HG02571 (cell line): ENCODE measurements around the gene AFF3.

Experiments used
- ATAC-seq: cut with Tn5 transposase; IDR thresholded peaks from one replicate; pipeline ENCODE4 v1.9.1; 2021; ENCODE audit warnings: mild to moderate bottlenecking, moderate library complexity; ENCODE audit not compliant: unreplicated experiment

AFF3 gene

DNA sequence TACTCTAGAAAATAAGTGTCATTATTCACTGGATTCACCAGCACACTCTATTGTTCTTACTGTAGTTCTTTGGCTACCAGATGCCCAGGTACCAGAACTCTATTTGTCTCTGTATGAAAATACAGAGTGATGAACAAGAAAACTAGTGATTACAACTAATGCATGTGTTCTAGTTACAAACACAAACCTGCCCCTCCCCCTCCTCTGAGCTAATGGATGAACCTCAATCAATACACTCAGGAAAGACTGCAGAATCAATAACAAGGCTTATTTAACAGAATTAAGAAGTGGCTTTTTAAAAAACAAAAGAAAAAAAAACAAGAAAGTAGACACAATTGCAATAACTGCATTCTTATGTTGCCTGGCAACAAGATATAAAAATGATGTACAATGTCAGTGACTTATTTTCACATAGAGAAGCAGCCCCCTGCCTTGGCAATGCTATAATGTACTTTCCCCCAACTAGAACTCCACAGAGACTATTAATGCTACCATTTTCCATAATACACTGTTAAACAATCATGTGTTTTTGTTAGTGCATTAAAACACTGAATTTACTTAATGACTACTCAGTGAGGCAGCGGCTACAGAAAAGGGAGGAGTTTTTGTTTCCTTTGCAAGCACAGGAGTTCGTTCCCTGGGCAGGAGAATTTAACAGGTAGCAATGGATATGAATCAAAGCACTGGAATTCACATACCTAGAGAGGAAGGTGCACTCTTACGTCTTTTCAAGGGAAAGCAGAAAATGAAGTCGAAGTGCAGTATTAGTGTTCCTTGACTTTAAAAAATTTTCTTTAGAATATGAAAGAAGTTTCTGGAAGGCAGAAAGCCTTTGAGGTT, 333.8 kb downstream of the AFF3 start:
- no peak for ATAC-seq

DNA sequence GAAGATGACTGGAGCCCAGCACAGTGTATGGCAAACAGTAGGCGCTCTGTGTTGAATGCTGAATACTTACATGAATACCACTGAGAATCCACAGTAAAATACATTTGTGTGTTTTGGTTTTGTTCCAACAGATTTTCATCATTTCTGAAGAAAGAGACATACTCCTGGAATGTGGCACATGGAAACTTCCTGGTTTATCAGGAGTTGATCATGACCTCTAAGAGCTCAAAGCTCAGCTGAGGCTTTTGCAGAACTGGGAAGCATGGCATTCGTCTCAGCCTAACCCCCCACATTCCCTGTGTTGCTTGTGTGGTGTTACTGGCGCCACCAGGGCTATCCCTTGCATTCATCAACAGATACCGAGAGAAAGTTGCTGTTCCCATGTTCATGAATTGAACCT, 335.6 kb downstream of the AFF3 start:
- ATAC-seq, result no peak

DNA sequence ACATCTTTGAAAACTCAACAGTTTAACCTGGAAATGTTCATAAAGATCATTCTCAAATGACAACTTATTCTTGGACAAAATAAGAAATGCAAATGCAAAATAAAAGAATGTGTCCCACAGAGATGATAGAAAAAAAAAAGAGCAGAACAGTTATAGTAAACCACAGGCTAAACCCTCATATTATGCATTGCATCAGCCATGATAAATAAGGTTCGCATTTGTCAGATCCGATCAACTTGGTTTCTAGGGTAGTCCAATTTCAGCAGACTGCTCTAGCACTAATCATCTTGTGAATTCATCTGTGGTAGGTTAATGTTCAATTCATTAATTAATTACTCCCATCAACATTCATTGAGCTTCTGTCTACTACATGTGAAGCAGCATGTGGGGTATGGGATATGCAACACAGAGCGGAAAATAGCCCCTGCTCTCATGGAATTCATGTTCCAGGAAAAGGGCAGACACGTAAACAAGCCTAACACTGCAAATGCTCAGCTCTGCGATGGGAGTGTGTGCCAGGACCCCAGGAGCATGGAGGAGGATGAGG, 336.4 kb downstream of the AFF3 start:
- ATAC-seq, result no peak

DNA sequence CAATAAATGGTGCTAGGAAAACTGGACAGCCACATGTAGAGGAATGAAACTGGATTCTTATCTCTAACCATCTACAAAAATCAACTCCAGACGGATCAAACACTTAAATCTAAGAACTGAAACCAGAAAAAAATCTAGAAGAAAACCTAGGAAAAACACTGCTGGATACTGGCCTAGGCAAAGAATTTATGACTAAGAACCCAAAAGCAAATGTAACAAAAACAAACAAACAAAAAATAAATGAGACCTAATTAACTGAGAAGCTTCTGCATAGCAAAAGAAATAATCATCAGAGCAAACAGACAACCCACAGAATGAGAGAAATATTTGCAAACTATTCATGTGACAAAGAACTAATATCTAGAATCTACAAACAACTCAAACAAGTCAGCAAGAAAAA, 338.5 kb downstream of the AFF3 start:
- ATAC-seq, result no peak

DNA sequence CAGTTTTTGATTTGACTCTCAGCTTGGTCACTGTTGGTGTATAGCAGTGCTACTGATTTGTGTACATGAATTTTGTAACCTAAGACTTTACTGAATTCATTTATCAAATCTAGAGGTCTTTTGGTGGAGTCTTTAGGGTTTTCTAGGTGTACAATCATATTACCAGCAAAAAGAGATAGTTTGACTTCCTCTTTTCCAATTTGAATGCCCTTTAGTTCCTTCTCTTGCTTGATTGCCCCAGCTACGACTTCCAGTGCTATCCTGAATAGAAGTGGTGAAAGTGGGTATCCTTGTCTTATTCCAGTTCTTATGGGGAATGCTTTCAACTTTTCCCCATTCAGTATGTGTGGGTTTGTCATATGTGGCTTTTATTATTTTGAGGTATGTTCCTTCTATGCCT, 339.7 kb downstream of the AFF3 start:
- no peak for ATAC-seq

DNA sequence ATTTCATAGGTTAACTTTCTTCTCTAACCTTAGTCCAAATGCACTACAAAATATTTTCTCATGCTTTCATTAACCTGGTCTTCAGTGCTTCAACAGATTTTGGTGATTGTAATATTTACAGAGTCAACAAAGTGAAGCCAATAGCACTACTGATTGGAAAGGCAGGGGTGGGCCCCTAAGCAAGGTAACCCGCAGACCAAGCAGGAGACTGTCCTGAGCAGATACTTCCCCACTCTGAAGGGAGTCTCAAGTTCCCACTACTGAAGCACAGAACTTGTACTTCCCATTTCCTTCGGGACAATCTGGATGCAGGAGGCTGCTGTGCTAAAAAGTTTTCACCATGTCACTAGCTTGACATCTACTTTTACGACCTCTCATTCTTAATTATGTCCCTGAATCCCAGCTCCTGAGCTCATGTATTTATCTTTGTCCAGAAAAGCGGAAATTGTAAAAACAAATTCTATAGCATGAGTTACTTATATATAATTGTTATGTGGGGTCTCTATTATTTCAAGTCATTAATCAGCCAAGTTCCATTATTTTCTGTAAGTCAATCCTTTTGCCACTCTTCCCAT, 341.0 kb downstream of the AFF3 start:
- ATAC-seq, result no peak

DNA sequence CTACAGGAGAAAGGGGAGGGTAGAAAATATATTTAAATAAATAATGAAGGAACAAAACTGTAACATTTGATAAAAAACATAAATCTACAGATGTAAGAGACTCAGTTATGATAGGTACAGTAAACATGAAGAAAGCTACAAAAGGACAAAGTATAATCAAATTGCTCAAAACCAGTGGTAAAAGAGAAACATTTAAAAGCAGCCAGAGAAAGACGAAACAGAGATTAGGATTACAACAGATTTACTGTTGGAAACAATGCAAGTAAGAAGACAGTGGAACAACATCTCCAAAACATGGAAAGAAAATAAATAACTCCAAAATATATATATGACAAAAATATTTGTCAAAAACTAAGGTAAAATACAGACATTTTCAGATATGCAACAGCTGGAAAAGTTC, 344.9 kb downstream of the AFF3 start:
- ATAC-seq, result no peak

DNA sequence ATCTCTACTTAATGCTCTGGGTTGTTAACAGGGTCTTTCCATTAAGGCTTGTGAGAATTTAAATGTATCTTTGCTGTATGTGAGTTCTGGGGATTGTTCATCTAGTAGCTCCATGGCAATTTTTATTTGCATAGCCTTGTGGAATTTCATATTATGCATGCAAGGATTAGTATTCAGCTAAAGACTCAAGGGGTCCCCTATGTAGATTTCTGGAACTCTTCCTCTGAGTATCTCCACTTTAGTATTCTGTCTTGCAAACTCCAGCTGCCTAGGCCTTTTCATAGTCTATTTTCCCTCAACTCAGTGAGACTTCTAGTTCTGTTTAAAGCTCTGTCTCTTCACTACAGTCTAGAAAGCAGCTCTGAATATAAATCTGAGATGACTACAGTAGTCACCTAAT, 348.0 kb downstream of the AFF3 start:
- no peak for ATAC-seq

DNA sequence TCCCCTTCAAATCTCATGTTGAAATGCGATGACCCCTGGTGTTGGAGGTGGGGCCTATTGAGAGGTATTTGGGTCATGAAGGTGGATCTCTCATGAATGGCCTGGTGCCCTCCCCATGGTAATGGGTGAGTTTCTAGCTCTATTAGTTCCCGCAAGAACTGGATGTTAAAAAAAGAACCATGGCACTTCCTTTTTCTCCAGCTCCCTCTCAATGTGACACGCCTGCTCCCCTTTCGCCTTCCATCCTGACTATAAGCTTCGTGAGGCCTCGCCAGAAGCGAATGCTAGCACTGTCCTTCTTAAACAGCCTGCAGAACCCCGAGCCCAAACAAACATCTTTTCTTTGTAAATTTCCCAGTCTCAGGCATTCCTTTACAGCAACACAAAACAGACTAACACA, 349.4 kb downstream of the AFF3 start:
- ATAC-seq, result no peak

DNA sequence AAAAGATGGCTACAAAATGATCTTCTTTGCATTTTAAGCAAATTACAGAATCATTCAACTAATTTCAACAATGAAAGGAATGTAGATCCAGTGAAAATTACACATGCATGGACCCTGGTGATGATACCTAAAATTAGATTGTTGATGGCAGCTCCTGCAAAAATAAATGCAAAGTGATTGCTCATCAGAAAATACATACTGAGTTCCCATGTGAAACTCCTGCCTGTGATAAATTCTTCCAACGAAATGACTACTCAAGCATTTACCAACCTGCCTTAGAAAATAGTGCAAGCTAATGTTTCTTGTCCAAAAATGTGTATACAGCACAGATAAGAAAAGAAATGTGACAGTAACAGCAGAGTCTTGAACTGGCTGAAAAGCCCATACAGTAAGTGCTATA, 352.5 kb downstream of the AFF3 start:
- ATAC-seq, result no peak

DNA sequence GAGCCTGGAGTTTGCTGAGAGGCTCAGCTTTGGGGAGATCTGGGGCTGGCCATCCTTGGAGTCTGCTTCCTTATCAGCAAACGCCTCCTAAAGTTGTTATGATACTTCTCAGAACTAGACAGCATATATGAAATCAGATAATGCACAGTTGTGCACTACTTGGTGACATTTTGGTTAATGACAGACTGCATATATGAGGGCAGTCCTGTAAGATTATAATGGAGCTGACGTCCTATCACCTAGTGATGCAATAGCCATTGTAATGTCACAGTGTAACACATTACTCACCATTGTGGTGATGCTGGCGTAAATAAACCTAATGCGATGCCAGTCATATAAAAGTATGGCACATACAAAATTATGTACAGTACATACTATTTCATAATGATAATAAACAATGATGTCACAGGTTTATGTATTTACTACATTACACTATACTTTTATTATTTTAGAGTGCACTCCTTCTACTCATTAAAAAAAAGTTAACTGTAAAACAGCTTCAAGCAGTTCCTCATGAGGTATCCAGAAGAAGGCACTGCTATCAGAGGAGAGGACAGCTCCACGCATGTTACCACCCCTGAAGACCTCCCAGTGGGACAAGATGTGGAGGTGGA, 354.5 kb downstream of the AFF3 start:
- no peak for ATAC-seq

DNA sequence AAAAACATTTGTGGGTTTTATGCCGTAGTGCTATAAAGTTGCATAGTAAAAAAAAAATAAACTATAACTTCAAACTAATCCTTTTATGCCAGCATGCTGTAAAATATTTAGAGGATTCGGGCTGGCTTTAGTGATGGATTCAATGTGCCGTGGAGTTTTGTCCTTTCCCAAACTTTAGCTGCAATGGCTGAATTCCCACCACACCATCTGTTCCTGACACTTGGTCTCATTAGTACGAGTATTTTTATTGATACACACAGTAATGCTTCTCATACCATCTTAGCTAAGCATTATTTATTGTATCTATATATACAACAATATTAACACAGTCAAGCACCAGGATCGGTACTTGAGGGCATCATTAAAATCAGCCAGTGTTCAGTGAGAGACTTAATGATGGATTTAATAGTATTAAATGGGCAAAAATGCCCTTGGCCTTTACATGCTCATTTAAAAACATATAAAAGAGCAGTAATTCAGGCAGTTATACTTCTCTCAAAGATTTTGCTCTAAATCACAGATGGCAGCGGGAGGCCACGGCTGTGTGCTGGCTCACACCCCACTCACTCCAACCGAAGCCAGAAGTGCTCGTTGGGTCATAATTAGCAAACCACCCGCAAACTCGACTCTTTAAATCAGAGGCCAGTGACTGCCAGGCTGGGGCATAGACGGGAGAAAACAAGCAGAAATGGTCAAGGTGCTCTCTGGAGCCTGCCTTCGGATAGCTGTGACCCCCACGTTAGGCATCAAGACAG, 355.6 kb downstream of the AFF3 start:
- no peak for ATAC-seq

DNA sequence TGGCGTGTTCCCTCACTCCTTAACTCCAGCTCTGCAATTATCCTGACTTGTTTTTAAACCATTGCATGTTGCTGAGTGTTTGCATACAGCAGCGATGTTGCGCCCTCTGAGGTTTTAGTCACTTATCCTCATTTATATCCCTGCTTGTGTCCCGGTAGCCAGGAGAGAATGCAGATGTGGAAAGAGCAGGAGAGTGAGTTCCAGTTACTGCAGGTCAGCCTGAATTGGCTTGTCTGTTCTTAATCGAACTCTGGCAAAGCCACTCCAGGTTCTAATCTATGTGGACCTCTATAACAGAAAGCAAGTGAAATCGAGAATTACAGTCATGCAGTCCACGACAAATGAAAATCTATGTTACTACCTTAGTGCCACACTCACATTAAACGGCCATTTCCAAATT, 357.4 kb downstream of the AFF3 start:
- no peak for ATAC-seq

DNA sequence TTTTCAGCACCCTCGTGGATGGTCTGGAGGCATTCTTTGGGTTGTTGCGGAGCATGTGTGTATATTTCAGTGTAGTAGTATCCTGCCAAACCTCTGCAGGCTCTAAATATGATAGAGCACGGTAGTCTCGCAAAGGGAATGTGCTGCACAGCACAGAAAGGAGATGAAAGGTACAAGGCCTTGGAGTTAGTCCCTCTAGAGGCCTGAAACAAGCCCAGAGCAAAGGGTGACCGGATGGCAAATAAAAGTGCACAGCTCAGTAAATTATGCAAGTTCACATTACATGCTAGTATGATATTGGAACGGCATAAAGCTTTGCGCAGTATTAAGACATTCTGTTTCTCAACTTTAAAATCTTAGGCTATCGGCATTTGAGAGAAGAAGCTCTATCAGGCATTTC, 358.1 kb downstream of the AFF3 start:
- no peak for ATAC-seq

DNA sequence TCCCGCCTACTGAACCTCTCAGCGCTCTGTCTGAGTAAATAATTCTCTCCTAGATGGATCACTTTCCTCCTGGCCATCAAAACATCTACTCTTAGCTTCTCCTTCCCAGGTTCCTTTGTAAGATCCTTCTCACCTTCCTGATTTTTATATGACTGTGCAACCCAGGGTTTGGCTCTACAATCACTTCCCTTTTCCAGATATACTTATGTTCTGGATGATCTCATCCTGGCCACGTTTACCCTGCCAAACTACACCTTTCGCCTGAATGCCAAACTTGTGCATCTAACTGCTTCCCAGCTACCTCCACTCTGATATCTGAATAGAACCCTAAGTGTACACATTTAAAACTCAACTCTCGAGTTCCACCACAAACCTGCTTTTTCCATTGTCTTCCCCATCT, 362.1 kb downstream of the AFF3 start:
- no peak for ATAC-seq

DNA sequence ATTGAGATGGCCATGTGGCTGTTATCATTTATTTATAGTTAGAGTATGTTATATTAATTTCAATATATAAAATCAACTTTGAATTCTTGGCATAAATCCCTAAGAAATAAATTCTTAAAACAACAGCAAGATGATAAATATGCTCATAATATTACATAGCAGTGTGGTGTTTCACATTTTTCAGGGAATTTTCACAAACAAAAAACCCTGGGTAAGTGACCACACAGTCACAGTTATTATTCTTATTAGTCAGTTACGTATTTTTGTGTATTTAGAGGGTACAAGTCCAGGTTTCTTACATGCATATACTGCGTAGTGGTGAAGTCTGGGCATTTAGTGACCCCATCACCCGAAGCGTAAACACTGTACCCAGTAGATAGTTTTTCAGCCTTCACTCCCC, 363.1 kb downstream of the AFF3 start:
- no peak for ATAC-seq

DNA sequence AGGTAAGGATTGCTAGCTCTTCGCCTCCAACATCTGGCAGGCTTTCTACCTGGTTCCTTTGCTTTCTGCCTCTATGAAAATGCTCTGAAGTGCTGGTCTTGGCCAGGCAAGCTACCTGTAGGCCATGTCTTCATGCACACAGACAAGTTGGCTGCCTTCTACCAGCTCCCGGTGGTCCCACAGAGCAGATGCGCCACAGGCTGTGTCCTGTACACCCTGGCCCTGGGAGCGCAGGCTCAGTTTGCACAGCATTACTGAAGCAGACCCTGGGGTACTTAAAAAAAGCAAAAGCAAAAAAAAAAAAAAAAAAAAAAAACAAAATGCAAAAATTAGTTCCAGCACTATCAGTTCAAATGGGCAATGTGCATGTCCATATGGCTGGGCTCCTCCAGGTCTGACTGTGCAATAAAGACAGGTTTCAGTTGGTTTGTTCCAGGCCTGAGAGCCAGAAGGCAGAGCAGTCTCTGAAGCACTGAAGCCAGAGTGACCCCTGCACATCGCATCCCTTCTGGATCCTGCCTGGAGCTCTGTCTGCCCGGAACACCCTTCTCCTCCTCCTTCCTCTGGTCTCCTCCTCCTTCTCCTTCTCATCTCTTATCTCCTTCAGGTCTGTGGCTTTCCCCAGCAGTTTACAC, 364.6 kb downstream of the AFF3 start:
- ATAC-seq, result no peak

DNA sequence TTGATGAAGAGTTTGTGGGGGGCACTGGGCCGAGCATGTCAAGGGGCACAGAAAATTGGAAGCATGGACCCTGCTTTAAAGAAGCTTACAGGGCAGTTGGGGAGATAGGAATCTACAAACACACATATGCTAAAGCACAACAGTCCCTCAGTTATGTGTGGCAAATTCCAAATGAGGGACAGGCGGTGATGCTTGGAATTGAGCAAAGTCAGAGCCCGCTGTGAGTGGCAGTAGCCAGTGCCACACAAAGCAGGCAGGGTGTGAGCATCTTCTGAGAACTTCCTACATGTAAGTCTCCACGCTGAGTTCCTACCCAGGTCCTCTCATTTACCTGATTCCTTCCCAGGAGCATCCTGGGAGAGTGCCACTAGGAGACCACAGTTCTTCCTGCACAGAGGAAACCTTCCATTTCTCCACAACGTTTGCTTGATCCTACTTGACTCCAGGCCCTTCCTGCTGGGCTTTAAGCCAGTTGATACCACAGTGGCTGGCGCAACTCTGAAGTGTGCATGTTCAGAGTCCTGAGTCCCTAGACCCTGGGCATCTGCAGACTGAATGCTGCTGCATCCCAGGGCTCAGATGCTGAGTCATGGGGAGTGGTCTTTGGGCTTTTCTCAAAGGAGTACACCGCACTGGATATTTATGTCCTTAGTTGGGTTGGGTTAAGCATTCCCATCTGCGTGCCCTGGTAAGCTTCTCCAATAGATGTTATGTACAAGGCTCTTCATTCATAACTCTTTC, 365.3 kb downstream of the AFF3 start:
- ATAC-seq, result no peak

DNA sequence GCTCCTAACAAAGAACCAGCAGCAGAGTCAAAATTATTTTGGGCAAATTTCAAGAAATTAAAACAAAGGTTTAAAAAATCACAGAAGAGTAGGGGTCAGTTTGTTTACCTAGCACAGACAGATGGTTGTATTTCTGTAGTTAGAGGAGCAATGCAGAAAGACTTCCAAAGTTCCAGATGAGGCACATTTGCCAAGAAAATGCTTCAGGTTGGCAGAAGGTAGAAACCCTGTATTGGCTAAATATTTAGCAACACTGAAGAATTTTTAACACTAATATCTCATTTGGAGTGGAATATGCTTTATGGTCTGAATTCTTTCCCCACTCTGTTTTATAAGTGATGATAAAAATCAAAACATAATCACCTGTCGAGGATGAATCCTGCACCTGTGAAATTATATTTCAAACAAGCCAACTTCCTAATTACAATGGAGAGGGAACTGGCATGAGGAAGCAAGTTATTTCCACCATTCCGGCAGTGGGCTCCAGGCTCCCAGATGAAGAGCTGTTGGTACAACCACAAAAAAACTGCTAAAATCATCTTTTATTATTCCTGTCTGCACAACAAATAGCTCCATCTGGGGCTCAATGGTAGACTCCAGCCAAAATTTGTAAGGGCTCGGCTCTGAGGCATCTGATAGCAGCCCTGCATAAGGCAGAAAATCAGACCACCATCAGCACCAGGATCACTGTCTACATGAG, 366.0 kb downstream of the AFF3 start:
- ATAC-seq, result no peak

DNA sequence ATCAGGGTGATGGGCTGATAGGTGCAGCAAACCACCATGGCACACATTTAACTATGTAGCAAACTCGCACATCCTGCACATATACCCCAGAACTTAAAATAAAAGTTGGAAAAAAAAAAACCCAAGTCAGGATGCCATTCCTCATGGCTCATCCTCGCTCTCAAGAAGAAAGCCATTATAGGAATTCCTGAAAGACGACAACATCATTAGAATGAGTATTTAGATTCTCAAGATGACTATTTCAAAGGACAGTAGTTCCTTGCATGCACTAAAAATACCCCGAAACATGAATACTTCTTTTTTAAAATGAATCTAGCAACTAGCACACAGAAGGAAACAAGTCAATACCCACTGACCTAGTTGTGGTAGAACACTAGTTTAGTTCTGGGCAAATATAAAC, 366.8 kb downstream of the AFF3 start:
- ATAC-seq, result no peak
